GM19025 (cell line): Measurements from ENCODE around the gene OR5K3.
"Not testable (repeated sequence)": the region's sequence is repeated elsewhere in the genome, so short reads cannot be mapped to it uniquely, and the experiment has no call there.

Source experiments
- ATAC-seq: cut with Tn5 transposase; IDR thresholded peaks from one replicate; pipeline ENCODE4 v1.9.1; 2021; ENCODE audit warnings: mild to moderate bottlenecking, low read depth, moderate library complexity; ENCODE audit not compliant: unreplicated experiment

The OR5K3 gene, protein sequence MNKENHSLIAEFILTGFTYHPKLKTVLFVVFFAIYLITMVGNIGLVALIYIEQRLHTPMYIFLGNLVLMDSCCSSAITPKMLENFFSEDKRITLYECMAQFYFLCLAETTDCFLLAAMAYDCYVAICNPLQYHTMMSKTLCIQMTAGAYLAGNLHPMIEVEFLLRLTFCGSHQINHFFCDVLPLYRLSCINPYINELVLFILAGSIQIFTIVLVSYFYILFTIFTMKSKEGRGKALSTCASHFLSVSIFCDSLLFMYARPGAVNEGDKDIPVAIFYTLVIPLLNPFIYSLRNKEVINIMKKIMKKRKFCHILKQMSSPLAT

DNA sequence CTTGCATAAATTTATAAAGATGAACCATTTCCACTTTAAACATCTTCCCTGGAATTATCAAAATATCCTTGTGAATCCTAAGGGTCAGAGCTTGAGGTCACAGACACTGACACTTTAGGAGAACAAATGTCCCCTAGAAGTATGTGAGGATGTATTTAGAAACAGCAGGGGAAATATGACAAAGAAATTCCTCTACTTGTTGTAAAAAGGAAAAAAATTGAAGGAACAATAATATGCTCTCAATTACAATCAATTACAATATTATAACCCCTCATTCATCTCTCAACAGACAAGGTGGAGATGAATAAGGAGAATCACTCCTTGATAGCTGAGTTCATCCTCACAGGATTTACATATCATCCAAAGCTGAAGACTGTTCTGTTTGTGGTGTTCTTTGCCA lies at the start of gene OR5K3:
OR5K3 (plus strand) TSS at position 301 of the 400 bp plus-strand sequence; CDS start at position 301, 0 bp downstream.
- ATAC-seq = no peak

DNA sequence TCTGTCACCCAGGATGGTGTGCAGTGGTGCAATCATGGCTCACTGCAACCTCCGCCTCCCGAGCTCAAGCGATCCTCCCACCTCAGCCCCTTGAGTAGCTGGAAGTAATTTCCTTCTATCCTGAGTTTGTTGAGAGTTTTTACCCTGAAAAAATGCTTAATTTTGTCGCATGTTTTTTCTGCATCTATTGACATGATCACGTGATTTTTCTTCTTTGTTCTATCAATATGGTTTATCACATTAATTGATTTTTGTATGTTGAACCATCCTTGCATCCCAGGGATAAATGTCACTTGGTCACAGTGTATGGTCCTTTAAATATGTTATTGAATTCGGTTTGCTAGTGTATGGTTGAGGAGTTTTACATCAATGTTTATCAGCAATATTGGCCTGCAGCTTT lies 48.7 kb upstream of the OR5K3 start:
- ATAC-seq = no peak

DNA sequence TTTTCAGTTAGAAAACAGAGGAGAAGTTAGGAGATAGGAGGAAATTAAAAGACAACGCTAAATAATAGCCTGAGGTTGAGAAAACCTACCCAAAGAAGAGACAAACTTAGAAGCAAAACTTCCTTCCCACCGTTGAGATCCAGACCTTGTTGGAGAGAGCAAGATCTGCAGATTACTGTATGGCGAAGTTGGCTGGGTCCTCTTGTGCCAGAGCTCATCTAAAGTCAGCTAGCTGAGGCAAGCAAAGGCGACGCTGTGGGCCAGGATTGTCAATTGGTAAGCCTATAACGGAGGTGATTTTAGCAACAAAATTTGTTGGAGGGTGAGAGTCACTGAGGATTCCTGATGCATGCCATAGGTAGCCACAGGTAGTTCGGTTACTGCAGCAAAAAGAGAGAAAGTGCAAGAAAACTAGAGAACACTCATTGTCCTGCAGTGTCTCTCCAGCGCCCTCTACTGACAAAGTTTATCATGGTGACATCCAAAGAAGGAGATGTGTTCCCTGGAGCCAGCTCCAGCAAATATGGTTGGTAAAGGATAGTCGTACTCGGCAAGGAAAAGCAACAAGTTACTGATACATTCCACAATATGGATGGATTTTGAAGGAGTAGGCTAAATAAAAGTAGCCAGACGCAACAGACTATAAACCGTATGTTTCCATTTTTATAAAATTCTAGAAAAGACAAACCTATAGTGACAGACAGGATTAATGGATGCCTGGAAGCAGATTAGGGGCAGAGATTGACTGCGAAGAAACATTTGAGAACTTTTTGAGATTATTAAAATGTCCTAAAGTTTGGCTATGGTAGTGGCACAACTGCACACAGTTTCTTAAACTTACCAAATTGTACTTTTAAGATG lies 46.6 kb upstream of the OR5K3 start:
- no peak for ATAC-seq

DNA sequence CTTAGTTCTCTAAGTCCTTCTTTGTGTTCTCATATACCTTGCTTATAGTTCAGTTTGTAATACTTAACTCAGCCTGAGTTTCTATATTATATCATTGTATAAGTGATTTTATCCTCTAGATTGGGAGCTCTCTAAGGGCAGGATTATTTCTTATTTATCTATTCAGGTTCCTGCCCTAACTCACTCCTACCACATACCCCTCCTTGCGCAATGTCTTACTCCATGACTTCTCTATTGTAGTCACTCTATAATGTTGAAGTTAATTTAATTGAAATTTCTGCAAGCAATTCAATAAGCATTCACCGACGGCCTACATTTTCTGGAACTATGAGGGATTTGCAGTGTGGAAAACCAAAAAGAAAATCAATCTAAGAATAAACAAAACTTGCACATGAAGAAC lies 40.4 kb upstream of the OR5K3 start:
- ATAC-seq = no peak

DNA sequence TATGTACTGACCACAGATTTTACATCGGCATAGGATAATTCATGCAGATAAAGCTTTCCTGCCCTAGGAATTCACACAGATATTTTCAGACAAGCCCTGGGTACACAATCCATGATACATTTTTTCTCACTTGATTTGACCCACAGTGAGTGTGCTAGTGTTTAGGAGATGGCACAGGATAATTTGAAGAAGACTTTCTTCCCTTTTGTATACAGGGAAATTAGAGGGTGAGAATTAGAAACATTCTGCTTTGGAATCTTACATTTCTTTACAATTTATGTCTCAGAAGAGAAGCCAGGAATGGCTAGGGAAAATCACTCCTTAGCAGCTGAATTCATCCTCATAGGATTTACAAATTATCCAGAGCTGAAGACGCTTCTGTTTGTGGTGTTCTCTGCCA lies 36.9 kb upstream of the OR5K3 start, which contains the start of gene OR5K4:
OR5K4 (plus strand) TSS at position 301 of the 400 bp plus-strand sequence; CDS start at position 301, 0 bp downstream.
- ATAC-seq = no peak

DNA sequence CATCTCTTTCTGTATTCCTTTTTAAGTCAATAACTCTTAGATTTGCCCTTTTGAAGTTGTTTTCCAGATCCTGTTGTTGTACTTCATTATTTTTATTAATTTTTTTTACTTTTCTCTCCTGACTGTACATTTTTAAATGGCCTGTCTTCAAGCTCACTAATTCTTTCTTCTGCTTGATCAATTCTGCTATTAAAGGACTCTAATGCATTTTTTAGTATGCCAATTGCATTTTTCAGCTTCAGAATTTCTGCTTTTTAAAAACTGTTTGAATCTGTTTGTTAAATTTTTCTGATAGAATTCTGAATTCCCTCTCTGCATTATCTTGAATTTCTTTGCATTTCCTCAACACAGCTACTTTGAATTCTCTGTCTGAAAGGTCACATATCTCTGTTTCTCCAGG lies 31.2 kb upstream of the OR5K3 start:
- ATAC-seq = no peak

DNA sequence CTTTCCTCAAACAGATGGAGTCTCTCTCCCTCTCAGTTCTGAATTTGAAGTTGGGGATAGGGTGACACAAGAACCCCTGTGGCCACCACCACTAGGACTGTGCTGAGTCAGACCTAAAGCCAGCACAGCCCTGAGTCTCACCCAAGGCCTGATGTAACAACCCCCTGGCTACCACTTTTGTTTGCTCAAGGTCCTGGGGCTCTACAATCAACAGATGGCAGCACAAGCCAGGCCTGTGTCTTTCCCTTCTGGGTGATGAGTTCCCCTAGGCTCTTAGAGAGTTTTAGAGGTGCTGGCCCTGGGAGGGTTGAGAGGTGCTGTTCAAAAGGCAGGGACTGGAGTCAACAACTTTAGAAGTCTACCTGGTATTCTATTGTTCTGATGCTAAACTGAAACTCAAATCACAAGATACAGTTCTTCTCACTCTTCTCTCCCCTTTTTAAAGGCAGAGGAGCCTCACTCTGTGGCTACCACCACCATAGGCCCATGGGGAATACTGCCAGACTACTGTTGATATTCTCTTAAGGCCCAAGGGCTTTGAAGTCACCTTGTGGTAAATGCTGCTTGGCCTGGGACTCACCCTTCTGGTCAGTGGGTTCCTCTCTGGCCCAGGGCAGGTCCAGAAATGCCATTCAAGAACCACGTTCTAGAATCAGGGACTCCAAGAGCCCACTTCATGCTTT lies 30.3 kb upstream of the OR5K3 start:
- ATAC-seq = peak; percentile 64

DNA sequence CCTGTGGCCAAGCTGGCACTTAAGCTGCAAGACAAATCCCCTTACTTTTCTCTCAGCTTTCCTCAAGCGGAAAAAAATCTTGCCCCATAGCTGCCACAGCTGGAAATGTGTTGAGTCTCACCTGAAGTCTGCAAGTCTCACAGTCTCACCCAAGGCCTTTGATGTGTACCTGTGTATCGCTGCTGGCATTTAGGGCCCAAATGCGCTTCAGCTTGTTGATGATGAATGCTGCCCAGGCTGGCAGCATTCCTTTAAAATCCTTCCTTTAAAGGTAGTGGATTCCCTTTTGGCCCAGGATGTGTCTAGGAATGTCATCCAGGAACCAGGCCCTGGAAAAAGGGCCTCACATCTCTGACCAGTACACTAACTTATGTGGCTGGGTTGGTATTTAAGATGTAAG lies 29.8 kb upstream of the OR5K3 start:
- ATAC-seq = no peak

DNA sequence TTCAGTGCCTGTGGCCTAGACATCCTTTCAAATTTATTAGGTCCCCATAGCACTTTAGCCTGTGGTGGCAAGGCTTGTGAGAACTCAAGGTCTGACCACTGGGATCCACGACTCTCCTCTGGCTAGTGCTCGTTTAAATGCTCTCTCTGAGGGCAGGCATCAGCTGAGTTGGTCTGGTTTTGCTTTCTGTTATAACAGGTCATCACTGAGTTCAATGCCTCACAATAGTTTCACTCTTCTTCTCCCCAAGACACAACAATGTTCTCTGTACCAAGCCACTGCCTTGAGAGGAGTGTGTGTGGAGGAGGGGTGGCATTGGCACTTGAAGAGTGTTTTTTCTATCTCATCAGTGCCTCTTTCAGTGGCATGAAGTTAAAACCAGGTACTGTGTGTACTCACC lies 29.2 kb upstream of the OR5K3 start:
- ATAC-seq = no peak

DNA sequence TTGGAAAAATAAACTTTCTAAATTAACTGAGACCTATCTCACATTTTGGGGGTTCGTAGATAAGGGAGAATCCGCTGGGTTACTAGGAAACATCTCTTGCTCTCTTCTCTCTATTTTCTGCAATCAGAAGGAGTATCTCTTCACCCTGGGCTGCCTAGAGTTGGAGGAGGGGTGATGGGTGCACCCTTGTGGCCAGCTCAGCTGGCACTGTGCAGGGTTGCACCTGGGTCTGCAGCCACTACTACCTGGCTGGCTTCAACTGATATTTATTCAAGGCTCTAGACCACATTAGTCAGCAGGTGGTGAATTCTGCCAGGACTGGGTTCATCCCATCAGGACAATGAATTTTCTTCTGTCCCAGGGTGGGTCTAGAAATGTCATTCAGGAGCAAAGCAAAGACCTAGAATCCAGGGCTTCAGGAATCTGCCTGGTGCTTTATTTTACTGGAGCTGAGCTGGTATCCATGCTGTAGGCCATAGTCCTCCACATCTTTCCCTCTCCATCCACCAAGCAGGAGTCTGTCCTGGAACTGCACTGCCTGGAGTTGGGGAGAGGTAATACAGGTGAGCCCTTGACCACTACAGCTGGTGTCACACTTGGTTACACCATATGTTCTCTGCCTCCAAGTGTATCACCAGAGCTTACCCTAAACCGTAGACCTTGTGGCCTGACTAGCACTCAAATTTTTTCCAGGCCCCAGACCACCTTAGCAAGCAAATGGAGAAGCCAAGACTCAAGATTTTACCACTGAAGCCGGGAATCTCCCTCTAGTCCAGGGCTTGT lies 22.8 kb upstream of the OR5K3 start:
- ATAC-seq = no peak

DNA sequence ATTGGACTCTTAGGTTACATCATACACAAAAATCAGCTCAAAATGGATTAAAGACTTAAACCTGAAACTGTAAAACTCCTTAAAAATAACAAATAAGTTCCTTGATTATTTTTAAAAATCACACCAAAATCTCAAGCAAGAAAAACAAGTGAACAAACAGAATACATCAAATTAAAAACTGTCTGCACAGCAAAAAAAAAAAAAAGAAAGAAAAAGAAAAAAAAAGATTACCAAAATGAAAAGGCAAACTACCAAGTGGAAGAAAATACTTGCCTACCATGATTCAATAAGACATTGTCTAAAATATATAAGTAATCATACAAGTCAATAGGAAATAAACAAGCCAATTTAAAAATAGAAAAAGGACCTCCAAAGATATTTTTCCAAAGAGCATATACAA lies 19.3 kb upstream of the OR5K3 start:
- no peak for ATAC-seq

DNA sequence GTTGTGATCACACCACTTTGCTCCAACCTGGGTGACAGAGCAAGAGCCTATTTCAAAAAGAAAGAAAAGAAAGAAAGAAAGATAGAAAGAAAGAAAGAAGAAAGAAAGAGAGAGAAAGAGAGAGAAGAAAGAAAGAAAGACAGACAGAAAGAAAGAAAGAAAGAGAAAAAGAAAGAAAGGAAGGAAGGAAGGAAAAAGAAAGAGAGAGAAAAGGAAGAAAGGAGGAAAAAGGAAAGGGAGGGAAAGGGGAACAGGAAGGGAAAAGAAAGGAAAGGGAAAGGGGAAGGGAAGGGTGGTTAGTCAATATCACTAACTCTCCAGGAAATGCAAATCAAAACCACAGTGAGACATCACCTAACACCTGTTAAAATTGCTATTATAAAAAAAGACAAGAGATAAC lies 18.6 kb upstream of the OR5K3 start:
- no peak for ATAC-seq

DNA sequence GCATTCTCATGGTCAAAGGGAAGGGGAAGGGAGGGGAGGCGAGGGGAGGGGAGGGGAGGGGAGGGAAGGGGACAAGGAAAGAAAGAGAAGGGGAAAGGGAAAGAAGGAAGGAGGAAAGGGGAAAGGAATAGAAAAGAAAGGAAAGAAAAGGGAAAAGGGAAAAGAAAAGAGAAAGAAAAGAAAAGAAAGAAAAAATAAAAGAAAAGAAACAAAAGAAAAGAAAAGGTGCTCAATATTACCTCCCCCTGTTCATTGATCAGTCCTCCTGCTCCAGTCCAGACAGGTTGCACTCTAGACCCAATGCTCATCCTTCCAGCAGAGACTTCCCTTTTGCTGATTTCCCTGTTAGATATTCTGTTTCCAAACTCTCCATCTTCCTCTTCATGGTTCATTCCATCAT lies 18.0 kb upstream of the OR5K3 start:
- ATAC-seq = no peak

DNA sequence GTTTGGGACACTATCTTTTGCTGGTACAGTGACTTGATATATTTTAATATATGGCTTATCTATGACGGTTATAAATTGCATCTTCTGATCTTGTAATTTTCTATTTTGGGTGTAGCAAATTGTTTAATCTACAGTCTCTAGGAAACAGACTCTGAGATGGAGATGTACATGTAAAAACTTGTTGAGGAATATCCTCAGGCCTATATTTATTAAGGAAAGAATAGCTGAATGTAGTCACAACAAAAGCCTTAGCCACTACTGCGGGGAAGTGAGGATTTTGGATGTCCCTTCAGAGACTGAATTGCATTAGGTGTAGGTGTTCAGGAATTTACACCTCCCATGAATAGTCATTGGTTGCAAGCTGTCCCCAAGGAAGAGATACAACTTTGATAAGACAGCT lies 13.8 kb upstream of the OR5K3 start:
- no peak for ATAC-seq

DNA sequence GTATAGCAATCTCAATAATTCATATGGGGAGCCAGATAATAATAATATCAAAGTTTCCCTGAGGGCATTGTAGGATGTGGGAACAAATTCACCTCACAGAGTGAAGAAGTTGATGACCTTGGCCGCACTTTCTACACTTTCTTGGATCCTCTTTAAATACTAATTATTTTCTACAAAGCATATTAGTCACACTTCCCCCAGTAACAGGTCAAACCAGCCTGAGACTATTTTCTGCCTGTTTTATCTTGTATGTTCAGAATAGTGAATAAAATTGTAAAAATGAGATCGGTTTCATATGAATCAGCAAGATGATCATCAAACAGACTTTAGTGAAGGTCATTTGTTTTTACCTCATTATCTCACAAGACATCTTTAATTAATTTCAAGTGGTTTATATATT lies 2.3 kb upstream of the OR5K3 start:
- no peak for ATAC-seq

DNA sequence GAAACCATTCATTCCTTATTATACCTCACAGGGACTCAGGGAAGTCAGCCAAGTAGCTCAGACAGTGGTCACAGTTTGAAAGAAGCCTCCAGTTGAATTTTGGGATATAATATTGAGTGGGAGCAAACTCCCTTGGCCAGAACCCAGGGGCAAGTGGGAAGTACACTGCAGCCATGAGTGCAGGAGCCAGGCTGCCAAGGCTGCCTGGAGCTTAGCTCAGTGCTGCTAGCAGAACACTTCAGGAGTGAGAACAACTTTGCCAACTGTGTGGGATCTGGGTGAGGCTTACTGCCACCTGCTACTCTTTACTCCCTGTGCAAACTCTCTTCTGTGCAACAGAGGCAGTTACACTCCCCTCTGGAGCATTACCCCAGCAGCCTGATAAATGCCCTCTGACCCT lies 4.6 kb downstream of the OR5K3 start:
- ATAC-seq = no peak

DNA sequence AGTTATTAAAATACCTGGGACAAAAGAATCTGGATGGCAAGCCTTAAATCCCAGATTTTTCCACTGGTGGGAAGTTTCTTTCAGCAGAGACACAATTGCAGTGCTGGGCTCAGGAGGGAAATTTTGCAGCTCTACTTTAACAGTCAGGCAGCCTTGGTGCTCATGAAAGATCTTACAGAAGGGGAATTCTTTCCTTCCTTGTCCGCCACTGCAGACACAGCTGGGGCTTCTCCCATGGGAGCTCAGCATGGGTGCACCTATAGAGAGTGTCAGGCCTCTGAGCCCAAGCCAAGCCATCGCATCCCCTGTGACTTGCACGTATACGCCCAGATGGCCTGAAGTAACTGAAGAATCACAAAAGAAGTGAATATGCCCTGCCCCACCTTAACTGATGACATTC lies 6.0 kb downstream of the OR5K3 start:
- not testable (repeated sequence) for ATAC-seq

DNA sequence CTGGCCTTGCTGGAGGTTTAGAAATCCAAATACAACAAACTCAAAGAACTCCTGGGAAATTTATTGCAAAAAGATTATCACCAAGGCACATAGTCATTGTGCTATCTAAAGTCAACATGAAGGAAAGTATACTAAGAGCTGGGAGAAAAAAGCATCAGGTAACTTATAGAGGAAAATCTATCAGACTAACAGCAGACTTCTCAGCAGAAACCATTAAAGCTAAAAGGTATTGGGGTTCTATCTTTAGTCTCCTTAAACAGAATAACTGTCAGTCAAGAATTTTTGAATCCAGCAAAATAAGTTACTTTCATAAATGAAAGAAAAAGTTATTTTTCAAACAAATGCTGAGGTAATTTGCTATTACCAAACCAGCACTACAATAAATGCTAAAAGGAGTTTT lies 8.0 kb downstream of the OR5K3 start:
- no peak for ATAC-seq

DNA sequence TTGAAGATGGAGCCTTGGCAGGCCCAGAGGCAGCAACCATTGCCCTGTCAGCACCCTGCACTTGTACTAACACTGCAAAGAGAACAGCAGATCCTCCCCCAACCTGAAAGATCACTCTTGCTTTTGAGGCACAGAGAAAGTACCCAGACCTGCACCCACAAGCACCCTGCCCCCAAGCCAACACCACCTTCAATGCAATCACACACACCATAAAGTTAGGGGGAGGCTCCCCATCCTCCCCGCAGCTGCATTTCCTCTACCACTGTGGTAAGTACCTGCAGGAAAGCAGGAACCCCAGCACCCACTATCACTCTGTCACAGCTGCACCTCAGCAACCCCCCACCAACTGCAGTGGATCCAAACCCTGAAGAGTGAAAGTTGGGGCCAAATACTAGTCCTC lies 12.0 kb downstream of the OR5K3 start:
- no peak for ATAC-seq

DNA sequence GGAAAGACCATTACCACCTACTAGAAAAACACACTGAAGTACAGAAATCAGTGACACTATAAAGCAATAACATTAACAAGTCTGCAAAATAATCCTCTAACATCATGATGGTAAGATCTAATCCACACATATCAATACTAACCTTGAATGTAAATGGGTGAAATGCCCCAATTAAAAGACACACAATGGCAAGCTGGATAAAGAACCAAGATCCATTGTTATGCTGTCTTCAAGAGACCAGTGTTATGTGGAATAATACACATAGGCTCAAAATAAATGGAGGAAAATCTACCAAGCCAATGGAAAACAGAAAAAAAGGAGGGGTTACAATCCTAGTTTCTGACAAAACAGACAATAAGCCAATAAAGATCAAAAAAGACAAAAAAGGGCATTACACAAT lies 13.5 kb downstream of the OR5K3 start:
- ATAC-seq = no peak
